ENCODE data around the gene CAMK2B.

Gene CAMK2B

DNA sequence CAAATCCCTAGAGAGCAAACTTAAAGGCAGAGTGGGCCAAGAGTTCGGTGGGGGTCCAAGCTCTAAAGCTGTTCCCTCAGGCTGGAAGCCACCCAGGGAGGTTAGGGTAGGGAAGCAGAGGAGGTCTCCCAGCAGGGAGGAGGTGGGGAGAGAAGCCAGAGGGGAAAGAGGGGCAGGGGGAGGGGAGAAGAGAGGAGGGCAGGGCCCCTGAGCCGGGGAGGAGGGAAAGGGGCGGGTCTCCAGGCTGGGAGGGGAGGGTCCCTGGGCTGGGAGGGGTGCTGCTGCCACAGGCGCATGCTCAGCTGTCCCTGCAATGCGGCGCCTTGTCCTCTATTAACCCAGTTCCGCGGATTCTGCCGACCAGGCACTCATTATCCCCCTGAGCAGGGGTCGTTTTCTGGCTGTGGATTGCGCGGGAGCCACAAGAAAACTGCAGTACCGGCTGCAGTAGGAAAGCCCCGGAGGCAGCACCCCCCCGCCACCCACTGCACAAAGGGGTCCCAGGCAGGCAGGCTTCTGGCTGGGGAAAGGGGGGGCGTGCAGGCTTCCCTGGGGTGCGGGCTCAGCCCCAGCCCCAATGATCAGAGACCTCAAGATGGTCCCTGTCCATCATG, 49.3 kb downstream of the CAMK2B start:
- no peaks in the 10 kb centered on the region for H3F3A ChIP-seq (ENCODE audit: insufficient read depth, low read length)
- TF ChIP-seq, protein P1, sequence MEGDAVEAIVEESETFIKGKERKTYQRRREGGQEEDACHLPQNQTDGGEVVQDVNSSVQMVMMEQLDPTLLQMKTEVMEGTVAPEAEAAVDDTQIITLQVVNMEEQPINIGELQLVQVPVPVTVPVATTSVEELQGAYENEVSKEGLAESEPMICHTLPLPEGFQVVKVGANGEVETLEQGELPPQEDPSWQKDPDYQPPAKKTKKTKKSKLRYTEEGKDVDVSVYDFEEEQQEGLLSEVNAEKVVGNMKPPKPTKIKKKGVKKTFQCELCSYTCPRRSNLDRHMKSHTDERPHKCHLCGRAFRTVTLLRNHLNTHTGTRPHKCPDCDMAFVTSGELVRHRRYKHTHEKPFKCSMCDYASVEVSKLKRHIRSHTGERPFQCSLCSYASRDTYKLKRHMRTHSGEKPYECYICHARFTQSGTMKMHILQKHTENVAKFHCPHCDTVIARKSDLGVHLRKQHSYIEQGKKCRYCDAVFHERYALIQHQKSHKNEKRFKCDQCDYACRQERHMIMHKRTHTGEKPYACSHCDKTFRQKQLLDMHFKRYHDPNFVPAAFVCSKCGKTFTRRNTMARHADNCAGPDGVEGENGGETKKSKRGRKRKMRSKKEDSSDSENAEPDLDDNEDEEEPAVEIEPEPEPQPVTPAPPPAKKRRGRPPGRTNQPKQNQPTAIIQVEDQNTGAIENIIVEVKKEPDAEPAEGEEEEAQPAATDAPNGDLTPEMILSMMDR (IDR thresholded peaks at IDR 0.05; ENCODE audit: low read length) = no peak
- no peak for TF ChIP-seq EZH2 (optimal IDR thresholded peaks at IDR 0.05; ENCODE audit: low read depth, low read length)
- TF ChIP-seq EZH2phosphoT487 (IDR thresholded peaks at IDR 0.05; ENCODE audit: low read length) = no peak
- H3K4me3 ChIP-seq (ENCODE audit: low read length) = no peak overlapping the region
- no peaks in the 10 kb centered on the region for H3K9me2 ChIP-seq (replicated peaks; ENCODE audit: insufficient read depth, low read length)
- H3K36me3 ChIP-seq (replicated peaks; ENCODE audit: insufficient read depth, low read length) = no peaks in the 10 kb centered on the region
- H3K4me1 ChIP-seq (ENCODE audit: low read length) = no peaks in the 10 kb centered on the region
- H3K9me3 ChIP-seq (replicated peaks; ENCODE audit: insufficient read depth, low read length) = no peaks in the 10 kb centered on the region
- no peaks in the 10 kb centered on the region for H3K79me2 ChIP-seq (ENCODE audit: low read length)
- H4K20me1 ChIP-seq (ENCODE audit: insufficient read depth, low read length) = no peaks in the 10 kb centered on the region
- no peak overlapping the region for H3K27ac ChIP-seq (ENCODE audit: low read length)
- no peak for DNase-seq
- H3K9ac ChIP-seq (ENCODE audit: low read length) = no peak overlapping the region
- no peak overlapping the region for H3K4me2 ChIP-seq (ENCODE audit: low read depth, low read length)
- no peak overlapping the region for H2AFZ ChIP-seq (ENCODE audit: low read length)
- H3K27me3 ChIP-seq (replicated peaks; ENCODE audit: insufficient read depth, low read length) = peaks cover 38% of the 10 kb centered on the region

- Histone ChIP-seq H3K4me3 (ENCODE audit: low read length) (no peak overlapping the region), H3F3A (ENCODE audit: insufficient read depth, low read length) (no peaks in the 10 kb centered on the region), H3K27ac (ENCODE audit: low read length) (no peak overlapping the region), H3K9me3 (replicated peaks; ENCODE audit: insufficient read depth, low read length) (no peaks in the 10 kb centered on the region), H3K79me2 (ENCODE audit: low read length) (no peaks in the 10 kb centered on the region), H3K4me2 (ENCODE audit: low read depth, low read length) (no peak overlapping the region), H3K9ac (ENCODE audit: low read length) (no peak overlapping the region), H3K36me3 (replicated peaks; ENCODE audit: insufficient read depth, low read length) (no peaks in the 10 kb centered on the region), H3K9me2 (replicated peaks; ENCODE audit: insufficient read depth, low read length) (no peaks in the 10 kb centered on the region), H4K20me1 (ENCODE audit: insufficient read depth, low read length) (no peaks in the 10 kb centered on the region), H3K4me1 (ENCODE audit: low read length) (no peaks in the 10 kb centered on the region), H3K27me3 (replicated peaks; ENCODE audit: insufficient read depth, low read length) (peaks cover 38% of the 10 kb centered on the region), H2AFZ (ENCODE audit: low read length) (no peak overlapping the region)
- no peak for DNase-seq
- TF ChIP-seq, protein P1 (IDR thresholded peaks at IDR 0.05; ENCODE audit: low read length) = no peak
- no peak for TF ChIP-seq EZH2 (optimal IDR thresholded peaks at IDR 0.05; ENCODE audit: low read depth, low read length)
These were observed 50.2 kb downstream of the CAMK2B start for GRCh38 chr7:44275146-44275545.

GRCh38 chr7:44274623-44274975, 50.8 kb downstream of the CAMK2B start:
- no peaks in the 10 kb centered on the region for H3K9me2 ChIP-seq (replicated peaks; ENCODE audit: insufficient read depth, low read length)
- H3K9ac ChIP-seq (ENCODE audit: low read length) = no peak overlapping the region
- no peaks in the 10 kb centered on the region for H4K20me1 ChIP-seq (ENCODE audit: insufficient read depth, low read length)
- peaks cover 37% of the 10 kb centered on the region for H3K27me3 ChIP-seq (replicated peaks; ENCODE audit: insufficient read depth, low read length)
- no peaks in the 10 kb centered on the region for H3F3A ChIP-seq (ENCODE audit: insufficient read depth, low read length)
- no peak overlapping the region for H2AFZ ChIP-seq (ENCODE audit: low read length)
- TF ChIP-seq EZH2phosphoT487 (IDR thresholded peaks at IDR 0.05; ENCODE audit: low read length) (no peak), EZH2 (optimal IDR thresholded peaks at IDR 0.05; ENCODE audit: low read depth, low read length) (no peak)
- TF ChIP-seq, protein P1 (IDR thresholded peaks at IDR 0.05; ENCODE audit: low read length) = no peak
- no peak overlapping the region for H3K4me3 ChIP-seq (ENCODE audit: low read length)
- H3K27ac ChIP-seq (ENCODE audit: low read length) = no peak overlapping the region
- H3K4me1 ChIP-seq (ENCODE audit: low read length) = no peaks in the 10 kb centered on the region
- H3K9me3 ChIP-seq (replicated peaks; ENCODE audit: insufficient read depth, low read length) = no peaks in the 10 kb centered on the region
- DNase-seq = no peak
- no peaks in the 10 kb centered on the region for H3K79me2 ChIP-seq (ENCODE audit: low read length)
- H3K4me2 ChIP-seq (ENCODE audit: low read depth, low read length) = no peak overlapping the region
- no peaks in the 10 kb centered on the region for H3K36me3 ChIP-seq (replicated peaks; ENCODE audit: insufficient read depth, low read length)

Measured in MM.1S (cell line).